Measurements from ENCODE around the gene TREM1.

GRCh38 chr6:41258196-41258493 lies 28.3 kb downstream of the TREM1 start:
- TF ChIP-seq SP1 (IDR thresholded peaks at IDR 0.05) (no peak), FOXM1 (IDR thresholded peaks at IDR 0.05; ENCODE audit: borderline replicate concordance) (no peak), BHLHE40 (IDR thresholded peaks at IDR 0.05; ENCODE audit: borderline replicate concordance) (no peak), ELF4 (IDR thresholded peaks at IDR 0.05) (no peak), PKNOX1 (IDR thresholded peaks at IDR 0.05) (no peak)
